HepG2 (cell line): ENCODE results near the gene TADA2A. TPM values are rescaled to one million over a fixed set of nuclear protein-coding genes. Genes with fewer than 3 reads are reported as not detected.

ENCODE experiments used
- FOSL2 ChIP-seq: sonication (generic); formaldehyde crosslinking; IDR thresholded peaks from 2 replicates; pipeline ENCODE4 v1.4.0; 2020; ENCODE audit warnings: missing genetic modification reagents
- GPN1 ChIP-seq: sonication (generic); formaldehyde crosslinking; IDR thresholded peaks from 2 replicates; pipeline ENCODE4 v1.5.1; 2020; ENCODE audit warnings: missing genetic modification reagents, borderline replicate concordance
- HNRNPLL ChIP-seq: fragments of 200-400 bp; formaldehyde crosslinking; IDR thresholded peaks from 2 replicates; pipeline ENCODE4 v1.6.1; 2017; ENCODE audit warnings: mild to moderate bottlenecking, low read depth, low read length; ENCODE audit not compliant: poor library complexity, severe bottlenecking
- HOXA9 ChIP-seq: sonication (generic); formaldehyde crosslinking; IDR thresholded peaks from 2 replicates; pipeline ENCODE4 v1.8.1; 2022; ENCODE audit warnings: missing genetic modification reagents, mild to moderate bottlenecking, moderate library complexity, borderline replicate concordance
- KDM5B ChIP-seq: sonication (generic); formaldehyde crosslinking; IDR thresholded peaks from 2 replicates; pipeline ENCODE4 v1.4.0; 2020; ENCODE audit warnings: missing genetic modification reagents, mild to moderate bottlenecking, borderline replicate concordance
- MTA1 ChIP-seq: sonication (generic); formaldehyde crosslinking; IDR thresholded peaks from 2 replicates; pipeline ENCODE4 v1.4.0; 2020; ENCODE audit warnings: missing genetic modification reagents, mild to moderate bottlenecking, borderline replicate concordance
- NCOR1 ChIP-seq: fragments of 200-600 bp; sonication (generic); IDR thresholded peaks from 2 replicates; pipeline ENCODE4 v1.7.0; 2017; ENCODE audit warnings: antibody characterized with exemption, low read length, borderline replicate concordance
- NR2F1 ChIP-seq, 2 experiments: fragments of 450-650 bp in 1 of 2; formaldehyde crosslinking in 1 of 2; IDR thresholded peaks; 2 replicates each; pipeline versions ENCODE4 v1.5.0 to v1.6.1; 2016 to 2020; ENCODE audit warnings: mild to moderate bottlenecking in 1 of 2, missing compliant biosample characterization in 1 of 2, missing genetic modification reagents in 1 of 2, moderate library complexity in 1 of 2
- POLR2AphosphoS2 ChIP-seq: IDR thresholded peaks from 2 replicates; pipeline ENCODE4 v1.6.1; 2011; ENCODE audit warnings: low read depth, low read length, improper control_type of control experiment
- POLR2AphosphoS5 ChIP-seq: IDR thresholded peaks from 2 replicates; pipeline ENCODE4 v1.6.1; 2012; ENCODE audit warnings: low read depth, low read length
- TIGD3 ChIP-seq: sonication (generic); formaldehyde crosslinking; IDR thresholded peaks from 2 replicates; pipeline ENCODE4 v1.5.1; 2020; ENCODE audit warnings: mild to moderate bottlenecking, missing genetic modification reagents, borderline replicate concordance
- TRIM24 ChIP-seq: sonication (generic); formaldehyde crosslinking; IDR thresholded peaks from 2 replicates; pipeline ENCODE4 v1.8.0; 2022; ENCODE audit warnings: mild to moderate bottlenecking, missing genetic modification reagents
- YEATS4 ChIP-seq: sonication (generic); formaldehyde crosslinking; IDR thresholded peaks from 2 replicates; pipeline ENCODE4 v1.4.0; 2020; ENCODE audit warnings: missing genetic modification reagents, borderline replicate concordance
- ZBTB7B ChIP-seq: sonication (generic); formaldehyde crosslinking; IDR thresholded peaks from 2 replicates; pipeline ENCODE4 v1.4.0; 2020; ENCODE audit warnings: missing genetic modification reagents
- ZNF232 ChIP-seq: sonication (generic); formaldehyde crosslinking; IDR thresholded peaks from 2 replicates; pipeline ENCODE4 v1.4.0; 2020; ENCODE audit warnings: missing genetic modification reagents, borderline replicate concordance
- ZNF24 ChIP-seq: fragments of 450-650 bp; IDR thresholded peaks from 2 replicates; pipeline ENCODE4 v1.6.1; 2017; ENCODE audit warnings: antibody characterized with exemption, mild to moderate bottlenecking
- ZNF274 ChIP-seq: sonication (generic); formaldehyde crosslinking; IDR thresholded peaks from 2 replicates; pipeline ENCODE4 v1.5.1; 2020; ENCODE audit warnings: mild to moderate bottlenecking, missing genetic modification reagents
- ZNF280D ChIP-seq: sonication (generic); formaldehyde crosslinking; IDR thresholded peaks from 2 replicates; pipeline ENCODE4 v1.5.1; 2020; ENCODE audit warnings: mild to moderate bottlenecking, missing genetic modification reagents
- ZNF563 ChIP-seq: sonication (generic); formaldehyde crosslinking; IDR thresholded peaks from 2 replicates; pipeline ENCODE4 v1.8.0; 2022; ENCODE audit warnings: mild to moderate bottlenecking, moderate library complexity, missing genetic modification reagents
- ZNF747 ChIP-seq: sonication (generic); formaldehyde crosslinking; IDR thresholded peaks from 2 replicates; pipeline ENCODE4 v1.8.1; 2023; ENCODE audit warnings: missing genetic modification reagents, mild to moderate bottlenecking, borderline replicate concordance
- ZNF781 ChIP-seq: sonication (generic); formaldehyde crosslinking; IDR thresholded peaks from 2 replicates; pipeline ENCODE4 v1.5.1; 2020; ENCODE audit warnings: borderline replicate concordance, mild to moderate bottlenecking, missing genetic modification reagents; ENCODE audit errors: not compliant biosample characterization
- polyA plus RNA-seq, 8 experiments: library from polyadenylated mRNA; depleted of rRNA in 3 of 8; stranded (reverse) in 7 of 8; unstranded in 1 of 8; fragments of >200 nt; fragmentation: Illumina TruSeq in 4 of 8; extraction: Trizol in 4 of 8; gene quantifications; 2 replicates each; pipeline versions ENCODE4 v1.2.1 to v1.2.3, GENCODE V29; 2011 to 2016; ENCODE audit warnings: low read depth in 4 of 8, missing spikeins in 1 of 8, mixed read lengths in 1 of 8; ENCODE audit not compliant: insufficient read depth in 1 of 8
- total RNA-seq, 5 experiments: library from RNA; depleted of rRNA; stranded (reverse); fragments of >200 nt; fragmentation: Illumina TruSeq; extraction: Trizol; gene quantifications; 2 replicates each; pipeline ENCODE4 v1.2.3, GENCODE V29; 2016; ENCODE audit warnings: low read depth in 1 of 5
- TF ChIP-seq, protein P1 (sequence below): IDR thresholded peaks from 2 replicates; pipeline ENCODE4 v1.6.1; 2018; ENCODE audit warnings: missing genetic modification reagents, mild to moderate bottlenecking, missing compliant biosample characterization
- TF ChIP-seq, protein P2 (sequence below): sonication (generic); formaldehyde crosslinking; IDR thresholded peaks from 2 replicates; pipeline ENCODE4 v1.8.1; 2023; ENCODE audit warnings: mild to moderate bottlenecking, missing genetic modification reagents, borderline replicate concordance

TADA2A gene
- total and polyA plus RNA-seq, 2 of the 13 experiments (the other 11 are each of a cell fraction or from before 2014, with no cell fraction given): 8.0 to 14.0 TPM

- TF ChIP-seq TRIM24 (CRISPR knock-in tag) (no peak), NCOR1 (no peak), POLR2AphosphoS5 (peak; percentile 62), HOXA9 (0 out of 2 replicates have a peak, but pooled peaks have one; percentile 30), ZNF232 (CRISPR knock-in tag) (no peak), ZNF747 (no peak), KDM5B (CRISPR knock-in tag) (no peak), POLR2AphosphoS2 (0 out of 2 replicates have a peak, but pooled peaks have one; percentile 65), ZNF24 (no peak), NR2F1 (CRISPR knock-in tag; IDR thresholded peaks at IDR 0.05) (no peak; a peak in 1 of 4 replicates), ZNF563 (0 out of 2 replicates have a peak, but pooled peaks have one; percentile 18), FOSL2 (CRISPR knock-in tag) (no peak), TIGD3 (CRISPR knock-in tag) (no peak), GPN1 (CRISPR knock-in tag) (no peak), YEATS4 (no peak), HNRNPLL (no peak), ZNF781 (CRISPR knock-in tag) (peak; percentile 90), ZBTB7B (CRISPR knock-in tag) (peak; percentile 32; the same call in 1 of the 2 replicates), ZNF274 (CRISPR knock-in tag) (no peak), MTA1 (no peak), ZNF280D (CRISPR knock-in tag) (no peak; the same call in 1 of the 2 replicates)
- TF ChIP-seq, protein P1, sequence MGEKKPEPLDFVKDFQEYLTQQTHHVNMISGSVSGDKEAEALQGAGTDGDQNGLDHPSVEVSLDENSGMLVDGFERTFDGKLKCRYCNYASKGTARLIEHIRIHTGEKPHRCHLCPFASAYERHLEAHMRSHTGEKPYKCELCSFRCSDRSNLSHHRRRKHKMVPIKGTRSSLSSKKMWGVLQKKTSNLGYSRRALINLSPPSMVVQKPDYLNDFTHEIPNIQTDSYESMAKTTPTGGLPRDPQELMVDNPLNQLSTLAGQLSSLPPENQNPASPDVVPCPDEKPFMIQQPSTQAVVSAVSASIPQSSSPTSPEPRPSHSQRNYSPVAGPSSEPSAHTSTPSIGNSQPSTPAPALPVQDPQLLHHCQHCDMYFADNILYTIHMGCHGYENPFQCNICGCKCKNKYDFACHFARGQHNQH: peak; percentile 31; the same call in 1 of the 2 replicates
- TF ChIP-seq, protein P2, sequence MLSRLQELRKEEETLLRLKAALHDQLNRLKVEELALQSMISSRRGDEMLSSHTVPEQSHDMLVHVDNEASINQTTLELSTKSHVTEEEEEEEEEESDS (CRISPR knock-in tag): no peak
Observed at GRCh38 chr17:37358098-37358829, 48.4 kb upstream of the TADA2A start (continued).
